ENCODE results near the gene NFATC1.

GRCh38 chr18:79507546-79508480 lies 112.1 kb downstream of the NFATC1 start:
- no peak for TF ChIP-seq CTCF (IDR thresholded peaks at IDR 0.05; ENCODE audit: low read length)
- TF ChIP-seq EZH2 (IDR thresholded peaks at IDR 0.05; ENCODE audit: borderline replicate concordance, low read length), result no peak
